GM12801 (cell line): ENCODE measurements around the gene LSM3.

Experiments
- TF ChIP-seq, protein P1 (sequence below): IDR thresholded peaks from one replicate; pipeline ENCODE4 v1.5.1; 2011; ENCODE audit warnings: control low read depth; ENCODE audit not compliant: insufficient read length; ENCODE audit errors: extremely low read depth

The LSM3 gene

DNA sequence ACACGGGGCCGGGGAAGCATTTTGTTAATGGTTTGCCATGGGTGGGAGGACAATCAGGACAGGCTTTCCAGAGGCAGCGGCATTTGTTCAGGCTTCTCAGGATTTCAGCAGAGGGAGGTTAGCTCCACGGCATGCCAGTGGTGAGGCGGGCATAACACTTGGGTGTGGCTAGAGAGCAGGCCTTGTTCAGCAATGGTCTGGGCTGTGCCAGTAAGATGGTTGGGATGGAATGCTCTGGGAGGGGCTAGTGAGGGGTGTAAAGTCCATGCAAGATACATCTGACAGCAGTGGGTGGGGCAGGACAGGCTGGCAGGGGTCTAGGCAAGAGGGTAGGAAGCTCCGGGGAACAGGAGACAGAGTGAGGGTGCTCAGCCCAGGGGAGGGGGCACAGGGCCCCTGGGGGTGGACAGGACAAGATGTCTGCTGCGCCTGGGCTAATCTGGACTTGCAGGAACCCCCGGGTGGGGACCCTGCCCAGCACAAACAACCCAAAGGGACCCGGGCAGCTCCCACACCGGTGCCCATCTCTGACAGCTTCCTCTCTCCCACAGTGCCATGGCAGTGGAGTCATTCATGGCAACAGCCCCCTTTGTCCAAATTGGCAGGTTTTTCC lies 45.3 kb upstream of the LSM3 start:
- TF ChIP-seq, protein P1, sequence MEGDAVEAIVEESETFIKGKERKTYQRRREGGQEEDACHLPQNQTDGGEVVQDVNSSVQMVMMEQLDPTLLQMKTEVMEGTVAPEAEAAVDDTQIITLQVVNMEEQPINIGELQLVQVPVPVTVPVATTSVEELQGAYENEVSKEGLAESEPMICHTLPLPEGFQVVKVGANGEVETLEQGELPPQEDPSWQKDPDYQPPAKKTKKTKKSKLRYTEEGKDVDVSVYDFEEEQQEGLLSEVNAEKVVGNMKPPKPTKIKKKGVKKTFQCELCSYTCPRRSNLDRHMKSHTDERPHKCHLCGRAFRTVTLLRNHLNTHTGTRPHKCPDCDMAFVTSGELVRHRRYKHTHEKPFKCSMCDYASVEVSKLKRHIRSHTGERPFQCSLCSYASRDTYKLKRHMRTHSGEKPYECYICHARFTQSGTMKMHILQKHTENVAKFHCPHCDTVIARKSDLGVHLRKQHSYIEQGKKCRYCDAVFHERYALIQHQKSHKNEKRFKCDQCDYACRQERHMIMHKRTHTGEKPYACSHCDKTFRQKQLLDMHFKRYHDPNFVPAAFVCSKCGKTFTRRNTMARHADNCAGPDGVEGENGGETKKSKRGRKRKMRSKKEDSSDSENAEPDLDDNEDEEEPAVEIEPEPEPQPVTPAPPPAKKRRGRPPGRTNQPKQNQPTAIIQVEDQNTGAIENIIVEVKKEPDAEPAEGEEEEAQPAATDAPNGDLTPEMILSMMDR, result no peak

- TF ChIP-seq, protein P1, result no peak
Measured at GRCh38 chr3:14133876-14134275, 44.7 kb upstream of the LSM3 start.

GRCh38 chr3:14134291-14134690 lies 44.3 kb upstream of the LSM3 start:
- TF ChIP-seq, protein P1, result no peak

- TF ChIP-seq, protein P1, result no peak
Measured at GRCh38 chr3:14135581-14135980, 43.0 kb upstream of the LSM3 start.

- TF ChIP-seq, protein P1, result no peak
Measured at GRCh38 chr3:14137004-14137403, 41.6 kb upstream of the LSM3 start.

DNA sequence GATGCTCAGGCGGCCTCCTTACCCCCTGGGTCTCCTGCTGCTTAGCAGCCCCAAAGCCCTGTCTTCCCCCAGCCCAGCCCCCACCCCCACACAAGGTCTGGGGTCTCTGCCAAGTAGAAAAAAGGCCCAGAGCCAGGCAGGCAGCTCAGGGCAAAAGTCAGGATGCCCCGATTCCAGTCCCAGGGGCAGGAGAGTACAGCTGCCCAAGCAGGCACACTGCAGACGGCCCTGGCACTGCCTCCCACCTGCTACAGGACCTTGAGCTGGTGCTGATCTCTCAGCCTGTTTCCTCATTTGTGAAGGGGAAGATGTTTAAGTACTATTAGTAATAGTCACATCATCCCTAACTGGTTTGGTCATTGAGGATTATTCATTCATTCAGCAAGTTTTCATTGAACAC lies 41.2 kb upstream of the LSM3 start:
- TF ChIP-seq, protein P1, result no peak

GRCh38 chr3:14138109-14138877 lies 40.3 kb upstream of the LSM3 start:
- TF ChIP-seq, protein P1, result no peak
